AG04449 (cell line): ENCODE data around the gene SST.

Experiments used
- CTCF ChIA-PET: fragments of 350-600 bp; formaldehyde crosslinking; extraction: SDS; loops from one replicate; lab custom pipeline; 2021; ENCODE audit warnings: antibody characterized with exemption; lab: Yijun Ruan, JAX
- POLR2A ChIA-PET: fragments of 400-600, 350-600 bp; formaldehyde crosslinking; extraction: SDS; loops from one replicate; lab custom pipeline; 2020; ENCODE audit warnings: antibody characterized with exemption, inconsistent platforms; lab: Yijun Ruan, JAX
- DNase-seq: peaks from one replicate; pipeline ENCODE4 v3.0.0-alpha.2; 2010; ENCODE audit warnings: low read depth, low spot score
- H3K4me3 ChIP-seq: 2 replicates; pipeline ENCODE4 v1.5.1; 2011; ENCODE audit warnings: low read depth, mild to moderate bottlenecking, control low read depth, low read length
- TF ChIP-seq, protein P1 (sequence below): IDR thresholded peaks from one replicate; pipeline ENCODE4 v1.5.1; 2011; ENCODE audit warnings: mild to moderate bottlenecking, moderate library complexity, low read length, control low read depth, inconsistent platforms; ENCODE audit not compliant: insufficient read depth; ENCODE audit errors: missing control alignments

Gene SST

DNA sequence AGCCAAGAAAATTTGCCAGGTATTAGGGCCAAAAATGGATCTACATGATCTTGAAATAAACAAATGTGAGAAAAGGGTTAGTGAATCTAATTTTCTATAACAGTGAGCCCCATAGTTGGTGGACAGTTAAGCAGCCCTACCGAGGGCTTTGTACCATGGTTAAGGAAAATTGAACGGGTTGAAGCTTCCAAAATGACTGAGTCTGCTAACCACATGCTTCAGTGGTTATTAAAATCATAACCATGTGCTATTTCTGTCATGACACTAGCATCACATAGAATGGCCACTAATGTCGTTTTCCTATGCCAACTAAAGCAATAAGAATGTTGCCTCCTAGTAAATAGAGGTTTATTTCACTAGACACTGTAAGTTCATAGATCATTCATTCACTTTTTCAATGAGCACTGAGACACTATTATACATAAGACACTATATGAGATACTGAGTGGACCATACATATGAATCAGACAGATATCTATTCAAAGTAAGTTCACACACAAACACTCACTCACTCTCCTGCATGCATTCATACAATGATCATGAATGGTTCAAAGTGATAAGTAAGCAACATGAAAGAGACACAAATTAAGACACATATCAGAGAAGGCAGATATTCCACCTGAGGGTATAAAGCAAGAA, 4.3 kb downstream of the SST start:
- DNase-seq = no peak
- H3K4me3 ChIP-seq = no peak overlapping the region
- CTCF ChIA-PET = interaction anchor here (5.4 kb wide), 1 partner anchor 347 kb away, joined by 58 read pairs; no protein-coding TSS in a partner anchor
- POLR2A ChIA-PET = no interaction called here
- TF ChIP-seq, protein P1, sequence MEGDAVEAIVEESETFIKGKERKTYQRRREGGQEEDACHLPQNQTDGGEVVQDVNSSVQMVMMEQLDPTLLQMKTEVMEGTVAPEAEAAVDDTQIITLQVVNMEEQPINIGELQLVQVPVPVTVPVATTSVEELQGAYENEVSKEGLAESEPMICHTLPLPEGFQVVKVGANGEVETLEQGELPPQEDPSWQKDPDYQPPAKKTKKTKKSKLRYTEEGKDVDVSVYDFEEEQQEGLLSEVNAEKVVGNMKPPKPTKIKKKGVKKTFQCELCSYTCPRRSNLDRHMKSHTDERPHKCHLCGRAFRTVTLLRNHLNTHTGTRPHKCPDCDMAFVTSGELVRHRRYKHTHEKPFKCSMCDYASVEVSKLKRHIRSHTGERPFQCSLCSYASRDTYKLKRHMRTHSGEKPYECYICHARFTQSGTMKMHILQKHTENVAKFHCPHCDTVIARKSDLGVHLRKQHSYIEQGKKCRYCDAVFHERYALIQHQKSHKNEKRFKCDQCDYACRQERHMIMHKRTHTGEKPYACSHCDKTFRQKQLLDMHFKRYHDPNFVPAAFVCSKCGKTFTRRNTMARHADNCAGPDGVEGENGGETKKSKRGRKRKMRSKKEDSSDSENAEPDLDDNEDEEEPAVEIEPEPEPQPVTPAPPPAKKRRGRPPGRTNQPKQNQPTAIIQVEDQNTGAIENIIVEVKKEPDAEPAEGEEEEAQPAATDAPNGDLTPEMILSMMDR = no peak

DNA sequence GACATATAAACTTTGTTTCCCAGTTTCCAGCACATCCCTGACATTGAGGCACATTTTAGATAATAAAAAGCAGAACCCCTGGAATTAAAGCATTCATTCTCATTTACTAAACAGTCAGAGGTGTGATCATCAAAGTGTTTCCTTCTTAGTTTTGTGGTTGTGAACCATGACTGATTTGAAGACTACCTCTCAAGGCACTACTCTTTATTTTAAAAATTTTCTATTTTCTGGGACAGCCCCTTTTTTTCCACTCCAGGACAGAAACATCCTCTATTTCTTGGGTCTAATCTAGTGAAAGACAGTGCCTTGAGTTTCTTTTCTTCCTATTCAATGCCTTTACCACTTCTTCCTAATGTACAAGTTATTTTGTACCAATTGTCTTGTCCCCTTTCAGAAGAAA, 5.2 kb downstream of the SST start:
- ChIA-PET POLR2A (no interaction called here), CTCF (interaction anchor here (2.0 to 5.4 kb wide), 2 partner anchors 14 to 346 kb away, joined by 11 to 58 read pairs; no protein-coding TSS in a partner anchor)
- no peak overlapping the region for H3K4me3 ChIP-seq
- TF ChIP-seq, protein P1 = no peak
- DNase-seq = no peak

DNA sequence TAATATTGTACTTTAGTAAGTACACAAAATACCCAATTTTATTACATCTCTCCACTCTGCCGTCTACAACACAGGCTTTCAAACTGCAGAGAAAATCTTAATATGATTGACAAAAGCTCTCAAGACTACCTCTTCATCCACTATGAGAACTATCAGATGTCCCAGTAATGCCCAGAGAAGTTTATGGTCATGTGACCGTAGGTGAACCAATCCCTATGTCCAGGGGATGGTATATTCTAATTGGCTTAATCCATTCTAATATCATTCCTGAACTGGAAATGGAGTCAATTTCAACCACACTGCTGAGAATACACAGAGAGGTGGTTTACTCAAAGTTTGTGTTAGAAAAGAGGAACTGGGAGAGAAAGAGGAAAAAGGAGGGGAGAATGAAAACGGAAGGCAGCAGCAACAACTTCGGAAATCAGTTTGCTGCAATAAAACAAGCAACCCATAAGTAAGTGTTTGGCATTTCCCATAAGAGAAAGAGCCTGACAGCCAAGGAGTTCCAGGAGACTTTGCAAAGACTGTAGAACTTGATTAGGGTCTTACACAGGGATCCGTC, 7.3 kb downstream of the SST start:
- no peak for DNase-seq
- ChIA-PET CTCF (interaction anchor here (1.3 to 5.4 kb wide), 3 partner anchors 16 to 344 kb away, joined by 11 to 58 read pairs (median 13); no protein-coding TSS in a partner anchor), POLR2A (no interaction called here)
- TF ChIP-seq, protein P1 = no peak
- H3K4me3 ChIP-seq = no peak overlapping the region

DNA sequence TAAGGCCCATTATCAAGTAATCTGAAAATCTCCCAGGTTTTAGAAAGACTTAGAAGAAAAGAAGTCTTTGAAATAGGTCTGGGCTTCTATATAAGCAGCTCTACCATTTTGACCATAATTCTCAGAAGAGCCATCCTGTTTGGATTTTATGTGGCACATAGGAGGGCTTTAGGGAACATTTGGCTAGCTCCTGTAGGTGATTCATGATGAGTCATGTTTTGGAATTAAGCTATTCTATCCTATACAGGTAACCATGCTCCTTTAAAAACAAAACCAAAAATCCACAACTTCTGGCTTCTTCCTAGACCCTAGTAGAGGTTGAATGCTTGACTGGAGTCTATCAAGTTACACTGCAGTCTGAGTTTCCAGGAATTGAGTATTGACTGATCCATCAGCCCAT, 8.9 kb downstream of the SST start:
- no peak overlapping the region for H3K4me3 ChIP-seq
- ChIA-PET POLR2A (no interaction called here), CTCF (interaction anchor here (0.7 to 5.4 kb wide), 4 partner anchors 10 to 342 kb away, joined by 3 to 58 read pairs (median 4); no protein-coding TSS in a partner anchor)
- TF ChIP-seq, protein P1 = no peak
- DNase-seq = no peak

DNA sequence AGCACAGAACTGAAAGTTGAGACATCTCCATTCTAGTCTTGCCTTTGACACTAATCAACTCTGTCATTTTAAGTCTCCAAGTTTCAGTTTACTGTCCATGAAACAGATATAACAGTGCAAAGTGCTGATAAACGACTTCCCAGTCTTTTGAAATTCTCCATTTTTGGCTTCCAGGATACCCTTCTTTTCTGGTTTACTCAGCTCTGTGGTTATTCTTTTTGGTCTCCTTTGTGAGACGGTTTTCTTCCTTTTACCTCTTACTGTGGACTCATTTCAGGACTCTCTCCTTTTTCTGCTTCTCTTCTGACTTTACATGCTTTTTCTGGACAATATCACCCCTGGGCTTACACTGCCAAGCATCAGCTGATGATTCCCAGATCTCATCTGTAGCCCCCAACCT, 18.9 kb downstream of the SST start:
- ChIA-PET POLR2A (no interaction called here), CTCF (interaction anchor here (1.2 to 2.1 kb wide), 2 partner anchors 28 to 331 kb away, joined by 4 to 8 read pairs; no protein-coding TSS in a partner anchor)
- H3K4me3 ChIP-seq = no peak overlapping the region
- no peak for DNase-seq
- TF ChIP-seq, protein P1 = no peak

DNA sequence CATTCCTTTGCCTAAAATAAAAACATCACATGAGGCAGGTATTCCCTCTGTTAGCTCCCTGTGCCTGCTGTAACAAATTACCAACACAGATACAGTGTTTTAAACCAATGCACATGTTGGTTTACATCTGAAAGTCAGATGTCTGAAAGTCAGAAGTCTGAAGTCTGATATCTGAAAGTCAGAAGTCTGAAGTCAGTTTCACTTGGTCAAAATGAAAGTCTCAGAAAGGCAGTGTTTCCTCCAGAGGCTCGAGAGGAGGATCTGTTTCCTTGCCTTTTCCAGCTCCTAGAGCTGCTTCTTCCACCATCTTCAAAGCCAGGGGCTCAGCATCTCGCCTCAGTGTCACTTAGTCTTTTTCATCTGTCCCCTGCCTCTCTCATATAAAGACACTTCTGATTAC, 22.0 kb downstream of the SST start:
- ChIA-PET POLR2A (no interaction called here), CTCF (interaction anchor here (1.1 kb wide), 1 partner anchor 31 kb away, joined by 4 read pairs; no protein-coding TSS in a partner anchor)

More for the DNA sequence above, 22.0 kb downstream of the SST start:
- DNase-seq = no peak
- no peak overlapping the region for H3K4me3 ChIP-seq
- TF ChIP-seq, protein P1 = no peak
